ENCODE data around the gene ANTXR2. TPM values are rescaled to one million over a fixed set of nuclear protein-coding genes. Genes with fewer than 3 reads are reported as not detected.

Gene ANTXR2
- total and polyA plus RNA-seq, 2 of the 13 experiments (the other 11 are each of a cell fraction or from before 2014, with no cell fraction given), result 4.6 to 14.5 TPM

DNA sequence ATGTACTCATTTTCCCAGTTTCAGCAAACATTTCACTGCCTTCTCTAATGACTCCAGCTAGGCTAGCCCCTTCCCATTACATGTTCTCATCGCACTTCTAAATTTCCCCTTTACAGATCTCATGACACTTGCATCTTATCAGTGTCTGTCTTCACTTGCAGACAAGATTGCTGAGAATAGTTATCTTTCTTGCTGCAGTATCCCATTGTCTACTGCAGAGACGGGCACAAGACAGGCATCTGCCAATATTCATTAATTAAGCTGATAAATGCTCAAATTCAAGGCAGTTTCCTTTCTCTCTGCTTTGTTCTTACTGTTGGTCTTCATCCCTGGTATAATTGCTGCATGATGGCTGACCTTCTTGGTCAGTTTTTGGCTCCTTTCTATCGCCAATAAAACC lies 175.9 kb downstream of the ANTXR2 start:
- Histone ChIP-seq H4K20me1 (ENCODE audit: insufficient read depth, low read length) (no peaks in the 10 kb centered on the region), H2AFZ (ENCODE audit: low read length) (no peak overlapping the region), H3K4me3 (replicated peaks in 1 of 3; ENCODE audit: insufficient read depth in 1 of 3, low read depth in 2 of 3, low read length in 3 of 3) (no peak overlapping the region), H3K4me1 (ENCODE audit: insufficient read depth, low read length) (no peaks in the 10 kb centered on the region), H3K36me3 (replicated peaks in 1 of 2; ENCODE audit: control insufficient read depth in 1 of 2, insufficient read depth in 2 of 2, low read length in 2 of 2) (no peaks in the 10 kb centered on the region), H3K27me3 (ENCODE audit: control insufficient read depth in 1 of 2, insufficient read depth in 2 of 2, low read length in 2 of 2) (no peaks in the 10 kb centered on the region), H3K4me2 (ENCODE audit: low read depth, low read length) (no peak overlapping the region), H3K9me3 (ENCODE audit: low read length) (no peaks in the 10 kb centered on the region), H3K9ac (ENCODE audit: insufficient read depth, low read depth, low read length) (no peak overlapping the region), H3K79me2 (ENCODE audit: insufficient read depth, low read length) (no peaks in the 10 kb centered on the region), H3K27ac (ENCODE audit: extremely low read length, insufficient read depth, low read length) (no peak overlapping the region)
- ATAC-seq (no peak), FAIRE-seq (no peak), DNase-seq (ENCODE audit: low spot score) (no peak)
- TF ChIP-seq BORCS8-MEF2B (CRISPR knock-in tag; IDR thresholded peaks at IDR 0.05) (no peak), THAP7 (CRISPR knock-in tag; IDR thresholded peaks at IDR 0.05) (no peak), ZFP90 (CRISPR knock-in tag; IDR thresholded peaks at IDR 0.05; ENCODE audit: borderline replicate concordance) (no peak), HOXD1 (CRISPR knock-in tag; IDR thresholded peaks at IDR 0.05) (no peak), CREB3 (CRISPR knock-in tag; IDR thresholded peaks at IDR 0.05) (no peak), KLF13 (CRISPR knock-in tag; IDR thresholded peaks at IDR 0.05) (no peak), CEBPG (CRISPR knock-in tag; IDR thresholded peaks at IDR 0.05) (no peak)
- TF ChIP-seq, protein P1, sequence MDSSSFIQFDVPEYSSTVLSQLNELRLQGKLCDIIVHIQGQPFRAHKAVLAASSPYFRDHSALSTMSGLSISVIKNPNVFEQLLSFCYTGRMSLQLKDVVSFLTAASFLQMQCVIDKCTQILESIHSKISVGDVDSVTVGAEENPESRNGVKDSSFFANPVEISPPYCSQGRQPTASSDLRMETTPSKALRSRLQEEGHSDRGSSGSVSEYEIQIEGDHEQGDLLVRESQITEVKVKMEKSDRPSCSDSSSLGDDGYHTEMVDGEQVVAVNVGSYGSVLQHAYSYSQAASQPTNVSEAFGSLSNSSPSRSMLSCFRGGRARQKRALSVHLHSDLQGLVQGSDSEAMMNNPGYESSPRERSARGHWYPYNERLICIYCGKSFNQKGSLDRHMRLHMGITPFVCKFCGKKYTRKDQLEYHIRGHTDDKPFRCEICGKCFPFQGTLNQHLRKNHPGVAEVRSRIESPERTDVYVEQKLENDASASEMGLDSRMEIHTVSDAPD (CRISPR knock-in tag; IDR thresholded peaks at IDR 0.05), result no peak
- POLR2A ChIA-PET, result no interaction called here
- intact Hi-C loops (cut with micrococcal nuclease; ENCODE audit: unreplicated experiment), result no loop called here
- 12% methylated on average over 3 of the region's 3 CpGs for WGBS (ENCODE audit: low lambda C conversion rate)
- no TSS peak for BruUV-seq (replicated peaks)
- CTCF ChIA-PET (ENCODE audit: low intra/inter-chr PET ratio, low total read pairs), result no interaction called here
- in situ Hi-C loops (cut with HindIII; ENCODE audit: extremely low pct_ligation_motif_present, low pct_unique_long_range_greater_than_20kb), result no loop called here

Measured in HepG2 (cell line).